K562 (cell line): ENCODE measurements around the gene SYS1. TPM values are rescaled to one million over a fixed set of nuclear protein-coding genes. Genes with fewer than 3 reads are reported as not detected.

ENCODE experiments used
- ADNP ChIP-seq: fragments of 200-800 bp; sonication (Bioruptor generic); IDR thresholded peaks from 2 replicates; pipeline ENCODE4 v1.6.1; 2016; ENCODE audit warnings: missing genetic modification characterization, missing compliant biosample characterization
- ARNT ChIP-seq, 2 experiments: fragments of 450-650 bp; IDR thresholded peaks; 2 replicates each; pipeline ENCODE4 v1.6.1; 2016; ENCODE audit warnings: mild to moderate bottlenecking in 1 of 2
- BRD9 ChIP-seq: fragments of 450-650 bp; IDR thresholded peaks from 2 replicates; pipeline ENCODE4 v1.6.1; 2018; ENCODE audit warnings: low read depth; ENCODE audit not compliant: partially characterized antibody
- CREB5 ChIP-seq: fragments of 250-450 bp; sonication (Bioruptor Pico); IDR thresholded peaks from 2 replicates; pipeline ENCODE4 v1.5.0; 2020; ENCODE audit warnings: mild to moderate bottlenecking
- ELK3 ChIP-seq: fragments of 450-650 bp; formaldehyde crosslinking; IDR thresholded peaks from 2 replicates; pipeline ENCODE4 v1.4.0; 2020; ENCODE audit warnings: mild to moderate bottlenecking
- PCBP2 ChIP-seq: fragments of 200-400 bp; formaldehyde crosslinking; IDR thresholded peaks from 2 replicates; pipeline ENCODE4 v1.6.1; 2018; ENCODE audit warnings: low read length, low read depth, mild to moderate bottlenecking, moderate library complexity; ENCODE audit not compliant: poor library complexity, severe bottlenecking
- PHB2 ChIP-seq: fragments of 450-650 bp; IDR thresholded peaks from 2 replicates; pipeline ENCODE4 v1.6.1; 2017; ENCODE audit warnings: low read depth
- PHF8 ChIP-seq: fragments of 200-600 bp; sonication (generic); IDR thresholded peaks from 2 replicates; pipeline ENCODE4 v1.6.1; 2012; ENCODE audit warnings: mixed run types, mild to moderate bottlenecking, inconsistent platforms, low read length, moderate library complexity, borderline replicate concordance
- RFX1 ChIP-seq: fragments of 450-650 bp; IDR thresholded peaks from 2 replicates; pipeline ENCODE4 v1.6.1; 2016; ENCODE audit warnings: mild to moderate bottlenecking, moderate library complexity
- SETDB1 ChIP-seq: IDR thresholded peaks from one replicate; pipeline ENCODE4 v1.6.1; 2012; ENCODE audit warnings: low read length, control low read depth, inconsistent platforms
- SMARCA5 ChIP-seq: fragments of 450-650 bp; IDR thresholded peaks from 2 replicates; pipeline ENCODE4 v1.6.1; 2016
- UBTF ChIP-seq, 2 experiments: IDR thresholded peaks; 2 replicates each; pipeline ENCODE4 v1.6.1; 2012; ENCODE audit warnings: improper control_type of control experiment in 2 of 2, low read depth in 2 of 2, low read length in 2 of 2, borderline replicate concordance in 1 of 2
- ZNF318 ChIP-seq, 2 experiments: fragments of 450-650 bp; IDR thresholded peaks; 2 replicates each; pipeline ENCODE4 v1.6.1; 2016; ENCODE audit warnings: mild to moderate bottlenecking in 2 of 2, borderline replicate concordance in 1 of 2, low read depth in 1 of 2, moderate library complexity in 1 of 2
- polyA plus RNA-seq, 8 experiments: library from polyadenylated mRNA; depleted of rRNA in 4 of 8; stranded (reverse) in 5 of 8; unstranded in 3 of 8; fragments of >200 nt; fragmentation: Nextera tagmentation in 2 of 8; fragmentation: Illumina TruSeq in 1 of 8; extraction: Ambion mirVana in 2 of 8; extraction: Trizol in 1 of 8; gene quantifications; 2 replicates each; pipeline versions ENCODE4 v1.2.1 to v1.2.3, GENCODE V29; 2011 to 2014; ENCODE audit warnings: inconsistent platforms in 1 of 8, missing spikeins in 1 of 8
- total RNA-seq, 7 experiments: library from RNA; depleted of rRNA in 6 of 7; stranded (reverse); fragments of >200 nt in 6 of 7; fragmentation: Illumina TruSeq in 2 of 7; extraction: Trizol in 2 of 7; gene quantifications; 2 replicates each; pipeline versions ENCODE4 v1.2.1 to v1.2.3, GENCODE V29; 2011 to 2021; ENCODE audit warnings: low replicate concordance in 1 of 7

Gene SYS1
- total and polyA plus RNA-seq, 9 of the 15 experiments (the other 6 are each of a cell fraction or from before 2014, with no cell fraction given) = 11.1 to 25.2 (median 17.5) TPM

DNA sequence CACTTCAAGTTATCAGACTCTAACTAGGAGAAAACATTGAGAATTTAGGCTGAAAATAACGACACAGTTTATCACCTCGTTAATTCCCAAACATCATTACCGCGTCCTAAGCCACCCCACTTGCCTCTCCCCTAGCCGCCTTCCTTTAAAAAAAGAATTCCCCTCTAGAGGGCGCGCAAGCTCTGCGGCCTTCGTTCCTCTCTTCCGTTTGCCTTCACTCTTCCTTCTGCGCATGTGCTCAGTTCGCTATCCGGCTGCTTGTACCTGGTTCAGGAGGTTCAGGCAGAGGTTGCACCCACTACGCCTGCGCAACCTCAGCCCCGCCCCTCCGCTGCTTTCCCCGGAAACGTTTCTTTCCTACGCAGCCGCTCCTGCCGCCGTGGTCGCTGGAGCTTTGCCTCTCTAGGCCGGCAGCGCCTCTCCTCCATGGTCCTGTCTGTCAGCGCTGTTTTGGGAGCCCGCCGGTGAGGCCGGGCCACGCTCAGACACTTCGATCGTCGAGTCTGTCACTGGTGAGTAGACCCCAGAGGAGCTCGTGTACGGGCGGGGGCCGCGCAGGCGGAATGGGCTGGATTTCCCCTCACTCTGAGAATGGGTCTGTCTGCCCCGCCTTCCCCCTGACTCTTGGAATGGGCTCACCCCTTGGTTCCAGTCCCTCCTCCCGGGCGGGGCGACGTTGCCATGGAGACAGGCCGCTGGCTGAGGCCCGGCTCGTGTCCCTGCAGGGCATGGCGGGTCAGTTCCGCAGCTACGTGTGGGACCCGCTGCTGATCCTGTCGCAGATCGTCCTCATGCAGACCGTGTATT, at the start of gene SYS1 (continued):
- no peak for TF ChIP-seq ZNF318 (IDR thresholded peaks at IDR 0.05; ENCODE audit: borderline replicate concordance in 1 of 2, low read depth in 1 of 2)
- TF ChIP-seq PHB2 = no peak
- 0 out of 4 replicates have a peak, but pooled peaks of 1 of the 2 experiments have one; percentile 53 for TF ChIP-seq UBTF (IDR thresholded peaks at IDR 0.05; ENCODE audit: borderline replicate concordance in 1 of 2, low read depth in 2 of 2, low read length in 2 of 2)
- TF ChIP-seq BRD9 = peak; percentile 31
- peak; percentile 99 for TF ChIP-seq RFX1
- TF ChIP-seq PHF8 = peak; percentile 94
- no peak for TF ChIP-seq CREB5 (CRISPR knock-in tag)
- TF ChIP-seq SETDB1 = no peak
- TF ChIP-seq PCBP2 = no peak
- no peak for TF ChIP-seq SMARCA5
- TF ChIP-seq ARNT (IDR thresholded peaks at IDR 0.05) = 0 out of 4 replicates have a peak, but pooled peaks of 1 of the 2 experiments have one; percentile 70
- TF ChIP-seq ADNP (tag) = no peak
- TF ChIP-seq ELK3 (CRISPR knock-in tag) = no peak
